ENCODE results near the gene SYT8. TPM values are rescaled to one million over a fixed set of nuclear protein-coding genes. Genes with fewer than 3 reads are reported as not detected.

The SYT8 gene
- total and polyA plus RNA-seq, 2 of the 8 experiments (the other 6 are each of a cell fraction or from before 2014, with no cell fraction given): not detected

- Histone ChIP-seq H4K8ac (ENCODE audit: extremely low read depth, insufficient read depth, low read length) (no peak overlapping the region), H2BK120ac (replicated peaks; ENCODE audit: low read depth, low read length) (no peak overlapping the region), H4K91ac (replicated peaks; ENCODE audit: insufficient read length, low read length) (no peak overlapping the region), H3K4me3 (ENCODE audit: extremely low read depth in 1 of 4, insufficient read depth in 2 of 4, low read depth in 3 of 4, low read length in 4 of 4) (no peak overlapping the region), H3K4me2 (ENCODE audit: insufficient read depth in 1 of 2, low read depth in 2 of 2, low read length in 2 of 2) (no peak overlapping the region), H3K4ac (replicated peaks; ENCODE audit: insufficient read length, low read depth, low read length) (peak overlapping the region; percentile 69), H3K9ac (replicated peaks in 1 of 4; ENCODE audit: extremely low read depth in 1 of 4, low read depth in 3 of 4, low read length in 3 of 4) (no peak overlapping the region), H4K5ac (ENCODE audit: insufficient read length, low read depth, low read length) (no peak overlapping the region), H3K79me1 (ENCODE audit: low read depth, low read length) (no peaks in the 10 kb centered on the region), H3K23me2 (ENCODE audit: low read depth, low read length) (peaks cover 8% of the 10 kb centered on the region; the same call in 1 of the 2 replicates), H2AFZ (ENCODE audit: low read length) (no peak overlapping the region), H2BK12ac (ENCODE audit: low read depth, low read length) (no peak overlapping the region), H3K79me2 (ENCODE audit: control insufficient read depth in 1 of 2, insufficient read depth in 2 of 2, low read length in 2 of 2) (no peaks in the 10 kb centered on the region), H3K14ac (ENCODE audit: insufficient read length) (no peak overlapping the region), H3K27me3 (replicated peaks in 1 of 4; ENCODE audit: control insufficient read depth in 3 of 4, extremely low read depth in 1 of 4, insufficient read depth in 3 of 4, low read length in 3 of 4) (peaks cover 0 to 3% (median under 1%) of the 10 kb centered on the region in 4 experiments; a peak in 1 of 7 replicates), H3K56ac (replicated peaks; ENCODE audit: insufficient read length, low read depth, low read length) (no peak overlapping the region), H3K4me1 (replicated peaks in 1 of 4; ENCODE audit: control insufficient read depth in 3 of 4, insufficient read depth in 4 of 4, low read length in 3 of 4) (peaks cover 0 to 2% (median 0%) of the 10 kb centered on the region in 4 experiments; a peak in 3 of 7 replicates), H3K23ac (ENCODE audit: insufficient read length) (no peak overlapping the region), H4K20me1 (replicated peaks in 1 of 2; ENCODE audit: control insufficient read depth in 1 of 2, insufficient read depth in 2 of 2, low read length in 2 of 2) (peaks cover 0 to 8% of the 10 kb centered on the region in 2 experiments), H3K27ac (ENCODE audit: low read depth, low read length) (no peak overlapping the region), H3K18ac (ENCODE audit: extremely low read depth, low read length) (no peak overlapping the region), H3K36me3 (ENCODE audit: control insufficient read depth in 2 of 4, insufficient read depth in 4 of 4, low read length in 3 of 4) (no peaks in the 10 kb centered on the region), H2BK20ac (ENCODE audit: low read length) (no peak overlapping the region), H2BK15ac (ENCODE audit: low read length) (0 out of 2 replicates have a peak overlapping the region, but pooled peaks have one; percentile 19), H2AK5ac (ENCODE audit: low read depth, low read length) (no peak overlapping the region), H2BK5ac (ENCODE audit: low read depth, low read length) (no peak overlapping the region), H3K9me3 (ENCODE audit: insufficient read depth in 2 of 2, low read depth in 1 of 2, low read length in 1 of 2) (no peaks in the 10 kb centered on the region)
- 90% methylated on average over 29 of the region's 33 CpGs; no CpG with 5 or more reads in 1 of the 2 experiments for WGBS, 2 experiments (ENCODE audit: extremely low coverage in 1 of 2, insufficient coverage in 1 of 2, insufficient read length in 1 of 2, insufficient replicate concordance in 2 of 2, low coverage in 1 of 2, low lambda C conversion rate in 2 of 2, missing lambda C conversion rate in 1 of 2)
- ChIA-PET POLR2A (ENCODE audit: partially characterized antibody) (interaction anchor here (1.5 kb wide), 1 partner anchor 8 kb away, joined by 4 read pairs; no protein-coding TSS in a partner anchor), CTCF (ENCODE audit: partially characterized antibody) (interaction anchor here (0.6 to 15.8 kb wide), 30 partner anchors 8 to 327 kb away, joined by 3 to 439 read pairs (median 7); partner anchors contain the start of genes MRPL23 and SYT8)
- no peak for DNase-seq (ENCODE audit: low read depth in 1 of 2, low spot score in 2 of 2)
- no peak for FAIRE-seq
- TF ChIP-seq CREB1 (IDR thresholded peaks at IDR 0.05) (no peak), POU5F1 (IDR thresholded peaks at IDR 0.05; ENCODE audit: low read depth, low read length) (no peak), EZH2 (IDR thresholded peaks at IDR 0.05; ENCODE audit: low read depth, low read length, severe bottlenecking) (no peak), KDM5A (IDR thresholded peaks at IDR 0.05; ENCODE audit: low read length) (no peak), CTBP2 (IDR thresholded peaks at IDR 0.05; ENCODE audit: borderline replicate concordance, insufficient read depth, insufficient read length, low read length) (no peak), RAD21 (IDR thresholded peaks at IDR 0.05 in 1 of 2, conservative IDR thresholded peaks at IDR 0.05 in 1 of 2; ENCODE audit: low read depth in 2 of 2, low read length in 2 of 2) (no peak), KDM1A (IDR thresholded peaks at IDR 0.05; ENCODE audit: borderline replicate concordance, low read length) (no peak), PHF8 (conservative IDR thresholded peaks at IDR 0.05; ENCODE audit: low read depth, low read length) (no peak), HDAC6 (IDR thresholded peaks at IDR 0.05; ENCODE audit: low read depth, low read length) (no peak), ATF3 (IDR thresholded peaks at IDR 0.05; ENCODE audit: insufficient read depth, low read depth, low read length) (no peak), JUN (IDR thresholded peaks at IDR 0.05; ENCODE audit: low read depth, low read length) (no peak)
Observed at GRCh38 chr11:1825785-1826451, 8.9 kb upstream of the SYT8 start.
